AG04450 (cell line): Measurements from ENCODE around the gene CTRL. TPM values are rescaled to one million over a fixed set of nuclear protein-coding genes. Genes with fewer than 3 reads are reported as not detected.

Source experiments
- CTCF ChIA-PET: fragments of 300-600, 350-600 bp; formaldehyde crosslinking; extraction: SDS; loops from one replicate; lab custom pipeline; 2022; ENCODE audit warnings: antibody characterized with exemption, inconsistent platforms; lab: Charles Lee
- POLR2A ChIA-PET: fragments of 350-600 bp; formaldehyde crosslinking; extraction: SDS; loops from one replicate; lab custom pipeline; 2021; ENCODE audit warnings: antibody characterized with exemption, inconsistent platforms; lab: Yijun Ruan, JAX
- DNase-seq: peaks from one replicate; pipeline ENCODE4 v3.0.0-alpha.2; 2011; ENCODE audit warnings: low read depth, low spot score
- H3K27ac ChIP-seq: one replicate; pipeline ENCODE4 v1.5.1; 2012; ENCODE audit warnings: low read depth, low read length, control low read depth
- H3K27me3 ChIP-seq: one replicate; pipeline ENCODE4 v1.6.0; 2012; ENCODE audit warnings: low read length; ENCODE audit not compliant: control insufficient read depth, insufficient read depth
- H3K4me3 ChIP-seq: 2 replicates; pipeline ENCODE4 v1.5.1; 2011; ENCODE audit warnings: mild to moderate bottlenecking, low read depth, low read length, control low read depth
- H3K9me3 ChIP-seq: 2 replicates; pipeline ENCODE4 v1.5.1; 2012; ENCODE audit warnings: low read length; ENCODE audit not compliant: control insufficient read depth, insufficient read depth
- CTCF ChIP-seq: IDR thresholded peaks from 2 replicates; pipeline ENCODE4 v1.5.1; 2011; ENCODE audit warnings: low read depth, low read length, control low read depth, inconsistent platforms
- polyA plus RNA-seq: library from polyadenylated mRNA; depleted of rRNA; stranded (reverse); fragments of >200 nt; gene quantifications from 2 replicates; pipeline ENCODE4 v1.2.3, GENCODE V29; 2011

Gene CTRL
- polyA plus RNA-seq, 1 experiment: 0.14 TPM

- Histone ChIP-seq H3K27me3 (no peaks in the 10 kb centered on the region), H3K9me3 (no peaks in the 10 kb centered on the region; the same call in 1 of the 2 replicates), H3K4me3 (no peak overlapping the region), H3K27ac (no peak overlapping the region)
- ChIA-PET POLR2A (no interaction called here), CTCF (interaction anchor here (0.7 kb wide), 1 partner anchor 925 kb away, joined by 3 read pairs; no protein-coding TSS in a partner anchor)
- DNase-seq: no peak
- TF ChIP-seq CTCF: no peak
These were observed 18.0 kb upstream of the CTRL start for GRCh38 chr16:67949645-67950044.

GRCh38 chr16:67948015-67948414, 16.4 kb upstream of the CTRL start:
- ChIA-PET CTCF (no interaction called here), POLR2A (no interaction called here)
- Histone ChIP-seq H3K9me3 (no peaks in the 10 kb centered on the region; the same call in 1 of the 2 replicates), H3K27me3 (no peaks in the 10 kb centered on the region), H3K27ac (no peak overlapping the region), H3K4me3 (no peak overlapping the region)
- DNase-seq: no peak
- TF ChIP-seq CTCF: no peak

- TF ChIP-seq CTCF: no peak
- H3K4me3 ChIP-seq: no peak overlapping the region
- POLR2A ChIA-PET: interaction anchor here (0.9 kb wide), 1 partner anchor 13 kb away, joined by 4 read pairs; no protein-coding TSS in a partner anchor
- no peak for DNase-seq
- CTCF ChIA-PET: no interaction called here
- no peak overlapping the region for H3K27ac ChIP-seq
- no peaks in the 10 kb centered on the region; the same call in 1 of the 2 replicates for H3K9me3 ChIP-seq
- H3K27me3 ChIP-seq: no peaks in the 10 kb centered on the region
These were observed 15.4 kb upstream of the CTRL start for GRCh38 chr16:67946966-67947558.

GRCh38 chr16:67946128-67946569, 14.5 kb upstream of the CTRL start:
- ChIA-PET CTCF (no interaction called here), POLR2A (interaction anchor here (0.9 kb wide), 1 partner anchor 14 kb away, joined by 4 read pairs; no protein-coding TSS in a partner anchor)
- no peak overlapping the region for H3K27ac ChIP-seq
- no peak overlapping the region for H3K4me3 ChIP-seq
- DNase-seq: no peak
- no peaks in the 10 kb centered on the region; the same call in 1 of the 2 replicates for H3K9me3 ChIP-seq
- TF ChIP-seq CTCF: no peak
- H3K27me3 ChIP-seq: no peaks in the 10 kb centered on the region

- no peak for TF ChIP-seq CTCF
- H3K4me3 ChIP-seq: no peak overlapping the region
- no peaks in the 10 kb centered on the region for H3K27me3 ChIP-seq
- DNase-seq: no peak
- H3K9me3 ChIP-seq: no peaks in the 10 kb centered on the region; the same call in 1 of the 2 replicates
- ChIA-PET POLR2A (no interaction called here), CTCF (no interaction called here)
- no peak overlapping the region for H3K27ac ChIP-seq
These were observed 13.8 kb upstream of the CTRL start for GRCh38 chr16:67945392-67945933.
